Right atrium auricular region (tissue), 2 donors: ENCODE data around the gene MZT1. TPM values are rescaled to one million over a fixed set of nuclear protein-coding genes. Genes with fewer than 3 reads are reported as not detected.

Experiments used
- DNase-seq: peaks from one replicate; pipeline ENCODE4 v3.0.0-alpha.2; 2019; ENCODE audit warnings: low spot score
- H3K27ac ChIP-seq, 2 donors: fragments of 200-600 bp; sonication (generic); 1 replicate in 1 of 2; 2 replicates in 1 of 2; pipeline ENCODE4 v1.5.1; 2016 to 2019
- H3K27me3 ChIP-seq, 2 donors: fragments of 200-600 bp; sonication (generic); one replicate each; pipeline versions ENCODE4 v1.5.1 to v1.6.0; 2017 to 2019
- H3K36me3 ChIP-seq: fragments of 200-600 bp; sonication (generic); one replicate; pipeline ENCODE4 v1.5.1; 2016
- H3K4me1 ChIP-seq, 2 donors: fragments of 200-600 bp; sonication (generic); one replicate each; pipeline versions ENCODE4 v1.5.1 to v1.6.0; 2017 to 2019
- H3K4me3 ChIP-seq, 2 donors: fragments of 200-600 bp; sonication (generic); 1 replicate in 1 of 2; 2 replicates in 1 of 2; pipeline ENCODE4 v1.5.1; 2017 to 2019; ENCODE audit warnings: mild to moderate bottlenecking in 1 of 2, moderate library complexity in 1 of 2
- H3K9me3 ChIP-seq, 2 donors: fragments of 200-600 bp; sonication (generic); one replicate each; pipeline ENCODE4 v1.5.1; 2019
- total RNA-seq, 2 donors: library from RNA; depleted of rRNA; stranded (reverse); fragments of >200 nt; gene quantifications; one replicate each; pipeline ENCODE4 v1.1.0, GENCODE V29; 2016
- TF ChIP-seq, protein P1 (sequence below), 2 donors: fragments of 200-600 bp; sonication (generic); IDR thresholded peaks; one replicate each; pipeline ENCODE4 v1.5.1; 2019; ENCODE audit warnings: antibody characterized with exemption in 2 of 2

Gene MZT1
- total RNA-seq, 2 donors from 2014 or later = 4.6 to 10.1 TPM

DNA sequence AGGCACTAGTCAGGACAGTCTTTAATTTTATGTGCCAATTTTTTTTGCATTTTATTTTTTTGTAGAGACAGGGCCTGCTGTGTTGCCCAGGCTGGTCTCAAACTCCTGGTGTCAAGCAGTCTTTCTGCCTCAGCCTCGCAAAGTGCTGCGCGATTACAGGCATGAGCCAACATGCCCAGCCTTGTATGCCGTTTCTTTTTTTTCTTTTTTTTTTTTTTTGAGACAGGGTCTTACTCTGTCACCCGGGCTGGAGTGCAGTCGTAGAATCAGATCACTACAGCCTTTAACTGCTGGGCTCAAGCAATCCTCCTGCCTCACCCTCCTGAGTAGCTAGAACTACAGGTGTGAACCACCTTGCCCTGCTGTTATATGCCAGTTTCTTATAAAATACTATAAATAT is 26.7 kb upstream of the MZT1 start:
- H3K27me3 ChIP-seq = no peaks in the 10 kb centered on the region
- no peak overlapping the region for H3K4me3 ChIP-seq
- H3K4me1 ChIP-seq = no peaks in the 10 kb centered on the region
- H3K36me3 ChIP-seq = peaks cover 51% of the 10 kb centered on the region
- no peaks in the 10 kb centered on the region for H3K9me3 ChIP-seq
- TF ChIP-seq, protein P1, sequence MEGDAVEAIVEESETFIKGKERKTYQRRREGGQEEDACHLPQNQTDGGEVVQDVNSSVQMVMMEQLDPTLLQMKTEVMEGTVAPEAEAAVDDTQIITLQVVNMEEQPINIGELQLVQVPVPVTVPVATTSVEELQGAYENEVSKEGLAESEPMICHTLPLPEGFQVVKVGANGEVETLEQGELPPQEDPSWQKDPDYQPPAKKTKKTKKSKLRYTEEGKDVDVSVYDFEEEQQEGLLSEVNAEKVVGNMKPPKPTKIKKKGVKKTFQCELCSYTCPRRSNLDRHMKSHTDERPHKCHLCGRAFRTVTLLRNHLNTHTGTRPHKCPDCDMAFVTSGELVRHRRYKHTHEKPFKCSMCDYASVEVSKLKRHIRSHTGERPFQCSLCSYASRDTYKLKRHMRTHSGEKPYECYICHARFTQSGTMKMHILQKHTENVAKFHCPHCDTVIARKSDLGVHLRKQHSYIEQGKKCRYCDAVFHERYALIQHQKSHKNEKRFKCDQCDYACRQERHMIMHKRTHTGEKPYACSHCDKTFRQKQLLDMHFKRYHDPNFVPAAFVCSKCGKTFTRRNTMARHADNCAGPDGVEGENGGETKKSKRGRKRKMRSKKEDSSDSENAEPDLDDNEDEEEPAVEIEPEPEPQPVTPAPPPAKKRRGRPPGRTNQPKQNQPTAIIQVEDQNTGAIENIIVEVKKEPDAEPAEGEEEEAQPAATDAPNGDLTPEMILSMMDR (IDR thresholded peaks at IDR 0.05) = no peak
- H3K27ac ChIP-seq = no peak overlapping the region
- no peak for DNase-seq

DNA sequence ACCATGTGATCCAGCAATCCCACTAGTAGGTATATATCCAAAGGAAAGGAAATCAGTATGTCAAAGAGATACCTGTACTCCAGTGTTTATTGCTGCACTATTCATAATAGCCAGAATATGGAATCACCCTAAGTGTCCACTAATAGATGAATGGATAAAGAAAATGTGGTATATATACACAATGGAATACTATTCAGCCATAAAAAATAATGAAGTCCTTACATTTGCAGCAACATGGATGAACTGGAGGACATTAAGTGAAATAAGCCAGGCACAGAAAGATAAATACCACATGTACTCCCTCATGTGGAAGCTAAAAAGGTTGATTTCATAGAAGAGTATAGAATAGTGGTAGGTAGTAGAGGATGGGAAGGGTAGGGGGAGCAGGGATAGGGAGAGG is 23.8 kb upstream of the MZT1 start:
- DNase-seq = no peak
- Histone ChIP-seq H3K36me3 (peaks cover 35% of the 10 kb centered on the region), H3K9me3 (no peaks in the 10 kb centered on the region), H3K27ac (no peak overlapping the region), H3K4me1 (no peaks in the 10 kb centered on the region), H3K27me3 (no peaks in the 10 kb centered on the region), H3K4me3 (no peak overlapping the region)
- TF ChIP-seq, protein P1 (IDR thresholded peaks at IDR 0.05) = no peak

DNA sequence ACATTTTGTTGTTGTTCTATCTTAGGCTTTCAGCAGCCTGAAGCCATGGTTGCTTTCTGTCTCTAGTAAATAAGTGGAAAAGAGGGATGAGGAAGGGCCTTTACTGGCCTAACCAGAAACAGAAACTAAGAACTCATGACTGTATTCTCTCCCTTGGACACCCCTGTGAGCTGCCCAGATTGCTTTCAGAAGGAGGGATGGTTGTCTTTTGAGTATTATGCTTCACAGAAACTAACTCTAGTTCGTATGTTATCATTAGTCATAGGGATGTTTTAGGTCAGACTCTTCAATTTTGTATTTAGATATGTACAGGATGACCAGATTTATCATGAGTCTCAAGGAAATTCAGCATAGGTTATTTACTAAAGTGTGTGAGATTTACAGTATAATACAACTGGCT is 17.8 kb upstream of the MZT1 start:
- no peaks in the 10 kb centered on the region for H3K27me3 ChIP-seq
- H3K9me3 ChIP-seq = no peaks in the 10 kb centered on the region
- peaks cover 10% of the 10 kb centered on the region for H3K36me3 ChIP-seq
- H3K4me3 ChIP-seq = no peak overlapping the region
- TF ChIP-seq, protein P1 (IDR thresholded peaks at IDR 0.05) = no peak
- no peak for DNase-seq
- no peak overlapping the region for H3K27ac ChIP-seq
- no peaks in the 10 kb centered on the region for H3K4me1 ChIP-seq

DNA sequence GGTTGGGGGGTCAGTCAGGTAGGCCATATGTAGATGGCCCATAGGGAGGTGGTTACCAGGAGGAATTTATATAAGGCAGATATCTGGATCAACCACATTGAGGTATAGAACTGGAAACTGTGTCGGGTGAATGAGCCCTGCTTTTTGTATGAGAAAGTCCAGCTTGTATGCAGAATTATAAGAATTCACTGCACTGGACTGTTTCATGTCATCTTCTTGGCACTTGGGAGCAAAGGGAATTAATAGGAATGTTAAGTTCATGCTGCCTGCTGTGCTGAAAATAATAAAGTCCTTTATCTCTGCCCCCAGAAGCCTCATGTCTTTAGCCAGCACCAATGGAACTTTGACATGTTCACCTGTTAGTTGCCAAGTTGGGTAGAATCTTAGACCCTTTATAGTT is 12.6 kb upstream of the MZT1 start:
- TF ChIP-seq, protein P1 (IDR thresholded peaks at IDR 0.05) = no peak
- H3K36me3 ChIP-seq = peaks cover 5% of the 10 kb centered on the region
- DNase-seq = no peak
- no peaks in the 10 kb centered on the region for H3K4me1 ChIP-seq
- H3K4me3 ChIP-seq = no peak overlapping the region
- H3K27me3 ChIP-seq = no peaks in the 10 kb centered on the region
- no peaks in the 10 kb centered on the region for H3K9me3 ChIP-seq
- no peak overlapping the region for H3K27ac ChIP-seq

DNA sequence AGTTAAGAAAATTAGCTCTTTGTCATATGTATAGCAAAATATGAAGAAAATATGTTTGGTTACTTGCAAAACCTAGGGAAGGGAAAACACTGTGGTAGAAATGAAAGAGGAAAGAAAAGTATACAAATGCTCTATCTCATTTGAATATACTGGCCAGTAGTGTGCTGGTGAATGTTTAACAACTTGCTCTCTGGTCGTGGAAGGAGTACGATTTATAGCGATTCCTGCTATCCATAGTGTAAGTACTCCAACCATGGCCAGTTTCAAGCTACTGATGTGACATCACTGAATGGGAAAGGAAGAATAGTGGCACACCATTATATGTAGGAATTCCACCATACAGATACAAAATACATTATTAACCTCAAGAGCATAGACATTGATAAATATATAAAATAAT is 9.6 kb upstream of the MZT1 start:
- H3K4me1 ChIP-seq = no peaks in the 10 kb centered on the region
- DNase-seq = no peak
- H3K4me3 ChIP-seq = no peak overlapping the region
- no peaks in the 10 kb centered on the region for H3K36me3 ChIP-seq
- no peaks in the 10 kb centered on the region for H3K9me3 ChIP-seq
- H3K27ac ChIP-seq = no peak overlapping the region
- H3K27me3 ChIP-seq = no peaks in the 10 kb centered on the region
- TF ChIP-seq, protein P1 (IDR thresholded peaks at IDR 0.05) = no peak

DNA sequence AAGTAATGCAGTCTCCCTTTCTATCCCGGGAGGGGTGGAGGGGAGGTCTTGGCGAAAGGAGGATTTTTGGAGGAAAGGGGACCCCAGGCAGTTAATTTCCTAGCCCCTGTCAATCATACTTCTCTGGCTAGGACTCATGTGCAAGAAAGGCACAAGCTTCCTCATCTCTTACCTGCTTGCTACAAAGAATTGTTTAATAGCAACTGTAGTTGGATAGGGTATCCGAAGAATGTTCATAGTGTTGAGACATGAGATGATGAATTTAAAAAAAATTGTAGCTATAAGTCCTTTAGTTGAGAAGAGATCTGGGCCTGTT is 819 bp upstream of the MZT1 start:
- Histone ChIP-seq H3K36me3 (no peaks in the 10 kb centered on the region), H3K27ac (peak overlapping the region in 1 of 2 donors; percentile 48), H3K27me3 (no peaks in the 10 kb centered on the region), H3K4me1 (peaks cover 0 to 14% of the 10 kb centered on the region in 2 donors), H3K4me3 (peak overlapping the region; percentile 62 to 96), H3K9me3 (no peaks in the 10 kb centered on the region)
- DNase-seq = no peak
- TF ChIP-seq, protein P1 (IDR thresholded peaks at IDR 0.05) = no peak
